Measurements from ENCODE around the gene STON2.
"Not testable (repeated sequence)": the region's sequence is repeated elsewhere in the genome, so short reads cannot be mapped to it uniquely, and the experiment has no call there.

DNA sequence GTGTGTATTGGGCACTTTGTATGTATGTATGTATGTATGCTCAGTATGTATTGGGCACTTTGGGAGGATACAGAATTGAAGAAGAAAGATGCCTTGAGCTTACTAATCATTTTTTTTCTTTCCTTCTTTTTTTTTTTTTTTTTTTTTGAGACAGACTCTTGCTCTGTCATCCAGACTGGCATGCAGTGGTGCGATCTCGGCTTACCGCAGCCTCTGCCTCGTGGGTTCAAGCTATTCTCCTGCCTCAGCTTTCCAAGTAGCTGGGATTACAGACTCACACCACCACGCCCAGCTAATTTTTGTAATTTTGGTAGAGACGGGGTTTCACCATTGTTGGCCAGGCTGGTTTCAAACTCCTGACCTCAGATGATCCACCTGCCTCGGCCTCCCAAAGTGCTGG, 176.3 kb downstream of the STON2 start:
- TF ChIP-seq, protein P1, sequence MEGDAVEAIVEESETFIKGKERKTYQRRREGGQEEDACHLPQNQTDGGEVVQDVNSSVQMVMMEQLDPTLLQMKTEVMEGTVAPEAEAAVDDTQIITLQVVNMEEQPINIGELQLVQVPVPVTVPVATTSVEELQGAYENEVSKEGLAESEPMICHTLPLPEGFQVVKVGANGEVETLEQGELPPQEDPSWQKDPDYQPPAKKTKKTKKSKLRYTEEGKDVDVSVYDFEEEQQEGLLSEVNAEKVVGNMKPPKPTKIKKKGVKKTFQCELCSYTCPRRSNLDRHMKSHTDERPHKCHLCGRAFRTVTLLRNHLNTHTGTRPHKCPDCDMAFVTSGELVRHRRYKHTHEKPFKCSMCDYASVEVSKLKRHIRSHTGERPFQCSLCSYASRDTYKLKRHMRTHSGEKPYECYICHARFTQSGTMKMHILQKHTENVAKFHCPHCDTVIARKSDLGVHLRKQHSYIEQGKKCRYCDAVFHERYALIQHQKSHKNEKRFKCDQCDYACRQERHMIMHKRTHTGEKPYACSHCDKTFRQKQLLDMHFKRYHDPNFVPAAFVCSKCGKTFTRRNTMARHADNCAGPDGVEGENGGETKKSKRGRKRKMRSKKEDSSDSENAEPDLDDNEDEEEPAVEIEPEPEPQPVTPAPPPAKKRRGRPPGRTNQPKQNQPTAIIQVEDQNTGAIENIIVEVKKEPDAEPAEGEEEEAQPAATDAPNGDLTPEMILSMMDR (conservative IDR thresholded peaks at IDR 0.05; ENCODE audit: low read depth, low read length), result not testable (repeated sequence)
- TF ChIP-seq EZH2 (IDR thresholded peaks at IDR 0.05; ENCODE audit: borderline replicate concordance, low read depth, low read length, poor library complexity, severe bottlenecking), result not testable (repeated sequence)

Data from A673 (cell line).